Measurements from ENCODE around the gene CFAP57. TPM values are rescaled to one million over a fixed set of nuclear protein-coding genes. Genes with fewer than 3 reads are reported as not detected.

CFAP57 gene
- 0.19 and 0.28 TPM in 2 replicates for total RNA-seq

DNA sequence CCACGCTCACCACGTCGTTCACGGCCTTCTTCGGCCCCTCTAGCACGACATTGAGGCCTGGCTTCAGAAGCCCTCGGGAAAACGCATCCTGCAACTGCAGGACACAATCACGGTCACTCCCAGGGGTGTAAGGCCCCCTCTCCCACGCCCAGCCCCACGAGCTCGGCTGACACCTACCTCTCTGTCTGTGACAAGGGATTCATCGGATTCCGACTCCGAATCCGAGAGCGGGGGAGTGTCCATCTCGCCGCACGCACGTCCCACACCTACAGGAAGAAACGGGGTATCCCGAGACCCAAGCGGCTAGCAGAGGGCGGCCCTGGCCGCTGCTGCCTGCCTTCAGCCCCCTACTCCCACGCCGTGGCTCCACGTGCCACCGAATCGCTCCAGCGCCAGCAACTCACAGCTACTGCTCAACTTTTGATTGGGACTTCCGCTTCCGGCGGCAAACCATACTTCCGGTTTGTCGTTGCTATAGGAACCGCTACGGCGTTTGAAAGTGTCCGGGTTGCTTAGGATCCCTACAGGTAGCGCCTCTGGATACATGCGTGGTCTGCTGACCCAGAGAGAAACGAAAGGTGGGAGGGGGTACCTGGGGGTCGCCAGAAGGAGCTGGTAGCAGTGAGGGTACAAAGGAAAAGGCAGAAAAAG is at the start of gene CFAP57, which contains the start of gene EBNA1BP2:
Gene CFAP57, plus strand, starts transcription at position 455 of the 651 bp plus-strand sequence. CDS start 424 bp downstream, outside the sequence.
Gene EBNA1BP2, minus strand, starts transcription at position 415 of the 651 bp plus-strand sequence. Its CDS starts 172 bp downstream, at position 243.

DNA sequence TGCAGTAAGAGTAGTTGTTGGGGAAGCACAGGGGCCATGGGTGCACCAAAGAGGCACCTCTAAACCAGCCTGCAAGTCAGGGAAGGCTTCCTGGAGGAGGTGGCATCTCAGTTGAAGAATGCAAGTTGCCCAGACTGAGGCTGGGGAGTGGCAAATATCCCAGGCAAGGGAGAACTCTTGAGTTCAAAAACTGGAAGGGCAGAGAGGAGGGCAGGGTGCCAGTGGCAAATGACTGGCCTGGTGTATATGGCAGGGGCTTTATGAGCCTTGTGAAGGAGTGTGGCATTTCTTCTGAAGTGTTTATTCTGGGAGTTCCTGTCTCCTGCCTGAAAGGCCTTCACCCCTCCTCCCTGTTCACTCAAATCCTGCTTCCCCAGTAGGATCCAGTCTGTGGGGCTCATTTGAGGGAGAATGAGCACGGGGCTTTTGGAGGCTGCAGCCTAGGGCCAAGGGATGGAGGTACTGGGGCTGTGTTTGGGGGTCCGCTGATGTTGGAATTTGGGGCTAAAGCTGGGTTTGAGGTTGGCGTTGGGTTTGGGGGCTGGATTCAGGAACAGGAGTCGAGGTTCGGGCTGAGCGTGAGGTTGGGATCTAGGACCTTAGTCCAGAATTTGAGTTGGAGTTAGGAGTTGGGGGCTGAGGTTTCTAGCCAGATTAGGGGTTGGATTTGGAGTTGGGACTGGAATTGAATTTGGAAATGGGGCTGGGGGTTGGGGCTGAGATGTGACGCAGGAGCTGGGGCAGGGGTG is 97.7 kb downstream of the CFAP57 start, which contains the start of gene TMEM125:
Gene TMEM125, plus strand, starts transcription at position 357 of the 749 bp plus-strand sequence. CDS start 2,740 bp downstream, outside the sequence.

DNA sequence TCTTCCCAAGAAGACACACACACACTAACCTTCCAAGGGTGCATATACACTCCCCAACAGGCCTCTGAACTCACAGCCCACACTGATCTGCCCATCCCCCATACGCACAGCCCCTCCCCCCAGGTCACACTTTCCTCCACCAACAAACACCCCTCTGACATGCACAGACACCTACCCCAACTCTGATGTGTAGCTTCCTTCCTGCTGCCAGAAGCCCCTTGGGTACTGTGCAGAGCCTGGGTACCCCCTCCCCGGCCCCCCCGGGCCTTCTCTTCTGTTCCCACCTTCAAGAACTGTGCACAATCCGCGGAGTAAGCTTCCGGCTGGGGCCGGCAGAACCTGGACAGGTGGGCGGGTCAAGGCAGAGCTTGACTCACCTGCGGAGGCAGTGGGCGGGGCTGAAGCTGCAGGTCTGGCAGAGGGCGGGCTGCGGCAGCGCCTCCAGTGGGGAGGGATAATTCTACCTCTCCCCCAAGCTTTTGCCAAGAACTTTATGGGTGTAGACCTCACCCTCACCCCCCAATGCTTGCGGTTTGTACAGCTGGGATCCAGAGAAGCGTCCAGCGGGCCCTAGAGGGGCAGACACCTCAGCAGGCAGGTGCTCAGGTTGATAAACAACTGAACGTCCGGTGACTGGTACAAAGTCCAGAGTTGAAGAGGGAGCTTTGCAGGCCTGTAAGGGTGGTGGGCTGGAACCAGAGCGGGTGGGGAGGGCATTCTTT is 113.3 kb downstream of the CFAP57 start, which contains the start of gene C1orf210:
Gene C1orf210, minus strand, starts transcription at position 313 of the 722 bp plus-strand sequence. CDS start 2,311 bp downstream, outside the sequence.

DNA sequence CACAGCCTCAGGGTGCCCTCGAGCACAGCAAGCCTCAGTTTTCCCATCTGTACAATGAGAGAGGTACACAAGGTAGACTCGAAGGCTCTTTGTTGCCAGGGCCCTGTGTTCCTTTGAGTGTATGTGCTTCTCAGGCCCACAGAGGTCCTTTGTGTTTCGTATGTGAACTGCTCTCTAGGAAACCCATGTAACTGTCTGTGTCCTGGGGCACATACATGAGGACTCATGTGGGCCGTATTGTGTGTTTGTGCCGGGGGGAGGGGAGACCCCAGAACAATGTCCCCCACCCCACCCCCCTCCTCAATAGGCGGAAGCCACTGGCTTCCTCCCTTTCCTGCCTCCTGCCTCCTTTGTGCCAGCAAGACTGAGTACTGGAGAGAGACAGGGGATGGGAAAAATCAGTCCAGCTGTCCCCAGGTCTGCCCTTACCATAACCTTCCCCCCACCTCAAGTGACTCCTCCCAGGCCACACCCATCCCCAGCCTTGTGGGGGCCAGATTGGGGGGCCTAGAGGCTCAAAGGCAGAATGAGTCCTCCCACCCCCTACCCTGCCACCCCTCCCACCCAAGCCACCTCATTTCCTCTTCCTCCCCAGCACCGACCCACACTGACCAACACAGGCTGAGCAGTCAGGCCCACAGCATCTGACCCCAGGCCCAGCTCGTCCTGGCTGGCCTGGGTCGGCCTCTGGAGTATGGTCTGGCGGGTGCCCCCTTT is 128.4 kb downstream of the CFAP57 start, which contains the start of gene TIE1:
Gene TIE1, plus strand, starts transcription at position 605 of the 717 bp plus-strand sequence. Its CDS starts 90 bp downstream, at position 695.

Other genes with a start within 250 kb of the CFAP57 start
- gene SLC2A1, start 213.5 kb upstream of the CFAP57 start, total RNA-seq, result 192 and 231 TPM in 2 replicates
- 59.5 and 210 TPM in 2 replicates for gene EBNA1BP2, start within 50 bp of the CFAP57 start, total RNA-seq
- under 0.01 TPM in 1 of 2 replicates, not detected in the other for gene TMEM125, start 97.7 kb downstream of the CFAP57 start, total RNA-seq
- gene C1orf210, start 113.3 kb downstream of the CFAP57 start, total RNA-seq, result not detected in 2 replicates
- gene TIE1, start 128.7 kb downstream of the CFAP57 start, total RNA-seq, result 4.2 and 6.3 TPM in 2 replicates
- gene MPL, start 165.5 kb downstream of the CFAP57 start, total RNA-seq, result not detected in 2 replicates
- gene CDC20, start 186.7 kb downstream of the CFAP57 start, total RNA-seq, result 6.8 and 161 TPM in 2 replicates
- 30.2 and 69.6 TPM in 2 replicates for gene ELOVL1, start 195.7 kb downstream of the CFAP57 start, total RNA-seq
- gene MED8, start 217.5 kb downstream of the CFAP57 start, total RNA-seq, result 57.2 and 92.4 TPM in 2 replicates
- 19.9 and 20.6 TPM in 2 replicates for gene SZT2, start 217.6 kb downstream of the CFAP57 start, total RNA-seq

Data from regular cardiac myocyte (primary cell).